ENCODE data around the gene WNT7A. TPM values are rescaled to one million over a fixed set of nuclear protein-coding genes. Genes with fewer than 3 reads are reported as not detected.

The WNT7A gene
- total RNA-seq, 1 experiment from 2014 or later: not detected

DNA sequence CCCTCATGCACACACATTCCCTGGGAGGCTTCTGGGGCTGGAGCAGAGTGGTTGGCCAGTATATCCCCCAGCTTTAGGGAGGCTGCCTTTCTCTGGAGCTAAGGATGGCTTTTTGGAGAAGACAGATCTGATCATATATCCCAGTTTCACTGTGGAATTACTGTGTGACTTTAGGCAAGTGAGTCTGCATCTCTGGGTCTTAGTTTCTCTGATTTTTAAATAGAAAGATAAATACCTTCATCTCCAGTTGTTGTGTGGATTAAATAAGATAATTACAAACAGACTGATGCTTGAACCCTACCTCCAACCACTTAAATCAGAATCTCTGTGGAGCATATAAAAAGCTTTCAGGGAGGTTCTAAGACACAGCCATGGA lies 11.1 kb upstream of the WNT7A start:
- Histone ChIP-seq H3T11ph (ENCODE audit: low read length) (no peak overlapping the region), H2BK120ac (ENCODE audit: low read depth, low read length, poor library complexity, severe bottlenecking) (no peak overlapping the region), H3K9ac (ENCODE audit: extremely low read depth, insufficient read length, low read length) (no peak overlapping the region), H3K56ac (ENCODE audit: insufficient read length, low read depth, low read length) (no peak overlapping the region), H3K23me2 (ENCODE audit: insufficient read length, low read depth, low read length, poor library complexity, severe bottlenecking) (peaks cover 6% of the 10 kb centered on the region), H3K4me2 (ENCODE audit: insufficient read depth, insufficient read length, low read length) (no peak overlapping the region), H3K18ac (ENCODE audit: insufficient read length, low read depth, low read length) (no peak overlapping the region), H4K8ac (replicated peaks; ENCODE audit: insufficient read length, low read depth, low read length) (no peak overlapping the region), H2AFZ (ENCODE audit: low read length) (no peak overlapping the region), H4K91ac (ENCODE audit: insufficient read length, low read depth, low read length) (no peak overlapping the region), H3K4ac (ENCODE audit: low read depth, low read length) (no peak overlapping the region), H2BK5ac (ENCODE audit: insufficient read length, low read length) (no peak overlapping the region), H4K20me1 (ENCODE audit: control insufficient read depth, insufficient read depth, insufficient read length) (no peaks in the 10 kb centered on the region), H2BK12ac (ENCODE audit: insufficient read length, low read depth, low read length) (no peak overlapping the region), H2AK5ac (ENCODE audit: insufficient read length, low read length) (no peak overlapping the region), H2BK15ac (ENCODE audit: low read depth, low read length) (no peak overlapping the region), H3K14ac (ENCODE audit: insufficient read depth, low read length) (no peak overlapping the region; the same call in 1 of the 2 replicates), H2BK20ac (ENCODE audit: low read depth, low read length, poor library complexity, severe bottlenecking) (no peak overlapping the region), H3K27ac (ENCODE audit: insufficient read length, low read depth, low read length) (no peak overlapping the region), H3K23ac (ENCODE audit: insufficient read length, low read depth, low read length) (no peak overlapping the region), H3K9me3 (ENCODE audit: control insufficient read depth, low read depth, low read length) (no peaks in the 10 kb centered on the region), H3K79me1 (ENCODE audit: insufficient read depth, low read depth, low read length, poor library complexity, severe bottlenecking) (no peaks in the 10 kb centered on the region), H3K79me2 (ENCODE audit: insufficient read depth, low read length) (no peaks in the 10 kb centered on the region), H3K27me3 (ENCODE audit: insufficient read depth, low read length) (peaks cover 11% of the 10 kb centered on the region; the same call in 1 of the 2 replicates), H4K5ac (ENCODE audit: insufficient read length, low read depth, low read length) (no peak overlapping the region), H3K4me1 (ENCODE audit: insufficient read depth, low read length) (no peaks in the 10 kb centered on the region)
- peaks cover 65% of the 10 kb centered on the region for H3K27me3 Mint-ChIP-seq (ENCODE audit: low read depth)
- no peak overlapping the region for H3K4me3 Mint-ChIP-seq
- no peak for DNase-seq
- no peaks in the 10 kb centered on the region for H3K9me3 Mint-ChIP-seq
- no peak overlapping the region for H3K27ac Mint-ChIP-seq
- H3K4me1 Mint-ChIP-seq: peaks cover 3 to 6% of the 10 kb centered on the region in 2 experiments; a peak in 3 of 4 replicates
- TF ChIP-seq, protein P1, sequence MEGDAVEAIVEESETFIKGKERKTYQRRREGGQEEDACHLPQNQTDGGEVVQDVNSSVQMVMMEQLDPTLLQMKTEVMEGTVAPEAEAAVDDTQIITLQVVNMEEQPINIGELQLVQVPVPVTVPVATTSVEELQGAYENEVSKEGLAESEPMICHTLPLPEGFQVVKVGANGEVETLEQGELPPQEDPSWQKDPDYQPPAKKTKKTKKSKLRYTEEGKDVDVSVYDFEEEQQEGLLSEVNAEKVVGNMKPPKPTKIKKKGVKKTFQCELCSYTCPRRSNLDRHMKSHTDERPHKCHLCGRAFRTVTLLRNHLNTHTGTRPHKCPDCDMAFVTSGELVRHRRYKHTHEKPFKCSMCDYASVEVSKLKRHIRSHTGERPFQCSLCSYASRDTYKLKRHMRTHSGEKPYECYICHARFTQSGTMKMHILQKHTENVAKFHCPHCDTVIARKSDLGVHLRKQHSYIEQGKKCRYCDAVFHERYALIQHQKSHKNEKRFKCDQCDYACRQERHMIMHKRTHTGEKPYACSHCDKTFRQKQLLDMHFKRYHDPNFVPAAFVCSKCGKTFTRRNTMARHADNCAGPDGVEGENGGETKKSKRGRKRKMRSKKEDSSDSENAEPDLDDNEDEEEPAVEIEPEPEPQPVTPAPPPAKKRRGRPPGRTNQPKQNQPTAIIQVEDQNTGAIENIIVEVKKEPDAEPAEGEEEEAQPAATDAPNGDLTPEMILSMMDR (conservative IDR thresholded peaks at IDR 0.05): no peak
- no peaks in the 10 kb centered on the region for H3K36me3 Mint-ChIP-seq (ENCODE audit: insufficient read depth in 1 of 3, low read depth in 3 of 3)

Data from H9 (cell line).